HG03135 (cell line): ENCODE data around the gene UBE2Q1.

Source experiments
- ATAC-seq: cut with Tn5 transposase; IDR thresholded peaks from one replicate; pipeline ENCODE4 v1.9.1; 2021; ENCODE audit warnings: mild to moderate bottlenecking, moderate library complexity; ENCODE audit not compliant: unreplicated experiment

The UBE2Q1 gene

DNA sequence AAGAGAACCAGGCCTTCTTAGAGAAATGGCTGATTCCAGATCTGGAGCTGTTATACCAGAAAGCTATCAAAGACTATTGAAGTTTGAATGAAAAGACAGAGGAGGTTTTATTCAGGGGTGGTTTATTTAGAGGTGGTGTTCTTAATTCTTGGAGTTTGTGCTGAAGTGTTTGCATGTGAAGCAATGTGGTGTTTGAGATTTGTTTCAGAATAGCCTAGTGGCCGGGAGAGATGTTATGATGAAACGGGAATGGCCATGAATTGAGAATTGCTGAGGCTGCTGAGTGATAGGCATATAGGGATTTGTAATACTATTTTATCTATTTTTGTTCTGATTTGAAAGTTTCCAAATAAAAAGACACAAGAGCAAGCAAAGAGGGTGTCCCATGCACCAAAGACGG, 45.7 kb downstream of the UBE2Q1 start:
- no peak for ATAC-seq

GRCh38 chr1:154503898-154504297, 54.6 kb downstream of the UBE2Q1 start:
- no peak for ATAC-seq

DNA sequence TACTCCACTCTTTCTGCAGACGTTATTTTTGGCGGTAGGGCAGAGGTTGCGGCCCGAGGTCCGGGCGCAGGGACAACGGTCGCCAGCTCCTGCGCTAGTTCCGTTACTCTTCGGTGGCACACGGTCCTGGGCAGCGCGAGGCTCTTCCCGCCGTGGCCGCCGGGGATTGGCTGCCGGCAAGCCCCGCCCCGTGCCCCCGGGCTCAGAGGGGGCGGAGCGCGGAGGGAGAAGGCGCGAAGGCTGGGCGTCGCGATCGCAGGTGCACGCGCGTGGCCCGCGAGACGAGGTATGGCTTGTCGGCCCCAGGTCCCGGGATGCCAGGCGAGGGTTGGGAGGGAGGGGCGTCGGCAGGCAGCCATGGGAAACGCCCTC, 55.7 kb downstream of the UBE2Q1 start:
- ATAC-seq = no peak

GRCh38 chr1:154502066-154502743, 56.3 kb downstream of the UBE2Q1 start, which contains the start of the genes SHE and TDRD10:
Gene SHE, minus strand, starts transcription at chr1:154502412. Its CDS starts 386 bp downstream, at chr1:154502026.
Gene TDRD10, plus strand, starts transcription at chr1:154502219. Its CDS starts 4,685 bp downstream, at chr1:154506904.
- no peak for ATAC-seq

- no peak for ATAC-seq
Measured at GRCh38 chr1:154501423-154502065, 56.9 kb downstream of the UBE2Q1 start.

GRCh38 chr1:154500533-154500932, 57.9 kb downstream of the UBE2Q1 start:
- no peak for ATAC-seq

DNA sequence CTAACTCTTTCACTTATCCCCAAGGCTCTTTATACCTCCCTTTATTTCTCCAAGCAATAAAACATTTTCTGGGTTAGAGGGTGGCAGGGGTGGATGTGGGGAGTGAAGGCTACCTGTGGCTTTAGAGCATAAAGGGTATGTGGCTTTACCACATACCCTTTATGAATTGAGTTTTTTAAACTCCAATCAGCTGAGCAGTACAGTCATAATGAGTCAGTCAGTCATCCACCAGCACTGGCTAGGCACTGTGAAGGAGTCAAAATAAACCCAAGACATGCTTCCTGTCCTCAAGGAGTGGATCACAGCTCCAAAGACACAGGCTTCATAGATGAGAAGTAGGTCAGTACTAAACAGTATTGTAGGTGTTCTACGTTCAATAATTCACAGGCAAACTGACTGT, 59.0 kb downstream of the UBE2Q1 start:
- ATAC-seq = no peak
